Upper lobe of left lung (tissue), 4 donors: ENCODE measurements around the gene MICAL2.

Experiments used
- EP300 ChIP-seq, 4 donors: sonication (generic); formaldehyde crosslinking; IDR thresholded peaks; one replicate each; pipeline ENCODE4 v1.5.1; 2017; ENCODE audit warnings: antibody characterized with exemption in 4 of 4, control low read depth in 2 of 4
- POLR2A ChIP-seq, 4 donors: fragments of 450-650 bp; IDR thresholded peaks; one replicate each; pipeline ENCODE4 v1.5.1; 2016 to 2017; ENCODE audit warnings: antibody characterized with exemption in 4 of 4, mild to moderate bottlenecking in 2 of 4
- POLR2AphosphoS5 ChIP-seq, 2 donors: sonication (generic); formaldehyde crosslinking; IDR thresholded peaks; one replicate each; pipeline ENCODE4 v1.5.1; 2017; ENCODE audit warnings: antibody characterized with exemption in 2 of 2
- TF ChIP-seq, protein P1 (sequence below), 6 experiments: fragments of 450-650 bp in 4 of 6; fragments of 200-600 bp in 2 of 6; sonication (generic) in 2 of 6; IDR thresholded peaks; one replicate each; pipeline ENCODE4 v1.5.1; 2016 to 2019; ENCODE audit warnings: antibody characterized with exemption in 6 of 6

- TF ChIP-seq, protein P1, sequence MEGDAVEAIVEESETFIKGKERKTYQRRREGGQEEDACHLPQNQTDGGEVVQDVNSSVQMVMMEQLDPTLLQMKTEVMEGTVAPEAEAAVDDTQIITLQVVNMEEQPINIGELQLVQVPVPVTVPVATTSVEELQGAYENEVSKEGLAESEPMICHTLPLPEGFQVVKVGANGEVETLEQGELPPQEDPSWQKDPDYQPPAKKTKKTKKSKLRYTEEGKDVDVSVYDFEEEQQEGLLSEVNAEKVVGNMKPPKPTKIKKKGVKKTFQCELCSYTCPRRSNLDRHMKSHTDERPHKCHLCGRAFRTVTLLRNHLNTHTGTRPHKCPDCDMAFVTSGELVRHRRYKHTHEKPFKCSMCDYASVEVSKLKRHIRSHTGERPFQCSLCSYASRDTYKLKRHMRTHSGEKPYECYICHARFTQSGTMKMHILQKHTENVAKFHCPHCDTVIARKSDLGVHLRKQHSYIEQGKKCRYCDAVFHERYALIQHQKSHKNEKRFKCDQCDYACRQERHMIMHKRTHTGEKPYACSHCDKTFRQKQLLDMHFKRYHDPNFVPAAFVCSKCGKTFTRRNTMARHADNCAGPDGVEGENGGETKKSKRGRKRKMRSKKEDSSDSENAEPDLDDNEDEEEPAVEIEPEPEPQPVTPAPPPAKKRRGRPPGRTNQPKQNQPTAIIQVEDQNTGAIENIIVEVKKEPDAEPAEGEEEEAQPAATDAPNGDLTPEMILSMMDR (IDR thresholded peaks at IDR 0.05) = no peak
- TF ChIP-seq POLR2A (IDR thresholded peaks at IDR 0.05) = no peak
- TF ChIP-seq EP300 (IDR thresholded peaks at IDR 0.05) = no peak
- no peak for TF ChIP-seq POLR2AphosphoS5 (IDR thresholded peaks at IDR 0.05)
These were observed 94.9 kb downstream of the MICAL2 start for GRCh38 chr11:12205330-12205729.
